Aorta (tissue), 5 donors: Measurements from ENCODE around the gene KCNAB2. TPM values are rescaled to one million over a fixed set of nuclear protein-coding genes. Genes with fewer than 3 reads are reported as not detected.
A peak's percentile ranks its signal among the peaks of the same experiment; 100 is the strongest.

Source experiments
- ATAC-seq: fragments of 200-7000 bp; cut with Tn5 transposase; one replicate; pipeline ENCODE4 v1.9.1; 2022; ENCODE audit warnings: moderate library complexity; ENCODE audit not compliant: low FRiP score
- DNase-seq, 2 donors: peaks; one replicate each; pipeline ENCODE4 v3.0.0-alpha.2; 2020
- H3K27ac ChIP-seq, 2 donors: one replicate each; pipeline ENCODE4 v1.5.1; 2013; ENCODE audit warnings: low read length in 2 of 2, mild to moderate bottlenecking in 2 of 2, moderate library complexity in 2 of 2, control low read depth in 1 of 2, inconsistent platforms in 1 of 2, low read depth in 1 of 2
- H3K27me3 ChIP-seq, 2 donors: one replicate each; pipeline ENCODE4 v1.6.1; 2013; ENCODE audit warnings: control low read depth in 1 of 2, low read length in 1 of 2, mild to moderate bottlenecking in 1 of 2, moderate library complexity in 1 of 2; ENCODE audit not compliant: insufficient read depth in 2 of 2, control insufficient read depth in 1 of 2
- H3K36me3 ChIP-seq, 2 donors: one replicate each; pipeline ENCODE4 v1.6.1; 2013; ENCODE audit warnings: control low read depth in 1 of 2, low read length in 1 of 2, mild to moderate bottlenecking in 1 of 2; ENCODE audit not compliant: insufficient read depth in 2 of 2, control insufficient read depth in 1 of 2
- H3K4me1 ChIP-seq, 2 donors: one replicate each; pipeline ENCODE4 v1.6.1; 2013; ENCODE audit warnings: low read length in 2 of 2, control low read depth in 1 of 2, mild to moderate bottlenecking in 1 of 2, moderate library complexity in 1 of 2; ENCODE audit not compliant: insufficient read depth in 2 of 2, control insufficient read depth in 1 of 2
- H3K4me3 ChIP-seq, 2 donors: one replicate each; pipeline ENCODE4 v1.5.1; 2013; ENCODE audit warnings: low read length in 2 of 2, control low read depth in 1 of 2, mild to moderate bottlenecking in 1 of 2
- H3K9me3 ChIP-seq: one replicate; pipeline ENCODE4 v1.6.1; 2013; ENCODE audit warnings: mild to moderate bottlenecking, low read length; ENCODE audit not compliant: control insufficient read depth
- WGBS, 2 donors: extraction: QIAGEN DNeasy Blood & Tissue Kit; methylation state at CpG; one replicate each; pipeline ENCODE4 v1.1.7; 2013; 5-methylcytosine and 5-hydroxymethylcytosine counted together
- intact Hi-C, 2 donors: fragments of 100-400 bp; cut with DNase I; formaldehyde crosslinking; loops; one replicate each; pipeline versions ENCODE4 v1.14.2 to v1.15.0; 2022
- polyA plus RNA-seq, 2 donors: library from polyadenylated mRNA; stranded (reverse); fragments of 200-250 nt; gene quantifications; one replicate each; pipeline ENCODE4 v1.2.3, GENCODE V29; 2013
- total RNA-seq, 2 donors: library from RNA; stranded (reverse); fragmentation: NEBNext Ultra II Directional; extraction: Animal tissue kit (Norgen Biotek cat#: 25700); gene quantifications; one replicate each; pipeline ENCODE4 v1.2.1, GENCODE V29; 2021
- donor health status: healthy with polysubstance abuse.
- donor health status: Bipolar disorder and iron deficiency.
- donor health status: DM: no; HTN: no; CAD: no.
- donor health status: DM: no; HTN: no; CAD: no.
- donor health status: DM: yes; HTN: yes; CAD: no.

KCNAB2 gene
- total and polyA plus RNA-seq, 4 donors = 5.5 to 36.2 (median 11.9) TPM

DNA sequence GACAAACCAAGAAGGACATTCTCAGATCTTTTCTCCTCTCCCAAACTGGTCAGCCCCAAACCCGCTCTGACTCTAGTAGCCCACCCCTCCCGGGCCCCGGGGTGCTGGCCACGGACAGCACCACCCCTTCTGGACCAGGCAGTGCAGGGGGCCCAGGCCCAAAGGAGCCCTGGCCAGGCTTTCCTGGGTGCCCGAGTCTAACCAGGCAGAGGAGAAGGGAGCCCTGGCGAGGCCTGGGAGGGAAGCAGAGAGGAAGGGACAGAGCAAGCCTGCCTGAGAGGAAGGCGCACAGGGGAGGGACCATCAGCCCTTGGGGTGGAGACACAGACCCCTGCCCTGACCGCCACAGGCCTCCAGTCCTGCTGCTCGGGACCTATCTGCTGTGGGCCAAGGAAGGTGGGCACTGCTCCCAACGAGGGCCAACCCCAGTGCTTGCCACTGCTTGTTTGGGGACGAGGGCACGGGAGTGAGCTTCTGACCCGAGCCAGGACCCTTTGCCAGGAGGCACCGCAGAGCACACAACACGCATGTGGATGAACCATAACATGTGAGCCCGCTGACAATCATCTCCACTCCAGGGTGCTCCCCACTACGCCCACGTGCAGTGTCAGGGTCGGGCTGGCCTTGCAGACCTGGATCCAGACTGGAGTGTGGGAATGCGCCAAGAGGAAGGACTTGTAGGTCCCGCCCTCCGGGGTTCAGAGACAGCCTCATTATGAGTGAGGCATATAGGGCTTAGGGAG is 57.6 kb downstream of the KCNAB2 start:
- no peaks in the 10 kb centered on the region for H3K4me1 ChIP-seq
- H3K4me3 ChIP-seq = no peak overlapping the region
- intact Hi-C loops = no loop called here
- DNase-seq (peak; percentile 35 to 69), ATAC-seq (no peak)
- no peaks in the 10 kb centered on the region for H3K36me3 ChIP-seq
- no peaks in the 10 kb centered on the region for H3K27me3 ChIP-seq
- no peaks in the 10 kb centered on the region for H3K9me3 ChIP-seq
- 77 to 79% methylated on average over 20 to 22 of the region's 22 CpGs for WGBS, 2 donors
- no peak overlapping the region for H3K27ac ChIP-seq

DNA sequence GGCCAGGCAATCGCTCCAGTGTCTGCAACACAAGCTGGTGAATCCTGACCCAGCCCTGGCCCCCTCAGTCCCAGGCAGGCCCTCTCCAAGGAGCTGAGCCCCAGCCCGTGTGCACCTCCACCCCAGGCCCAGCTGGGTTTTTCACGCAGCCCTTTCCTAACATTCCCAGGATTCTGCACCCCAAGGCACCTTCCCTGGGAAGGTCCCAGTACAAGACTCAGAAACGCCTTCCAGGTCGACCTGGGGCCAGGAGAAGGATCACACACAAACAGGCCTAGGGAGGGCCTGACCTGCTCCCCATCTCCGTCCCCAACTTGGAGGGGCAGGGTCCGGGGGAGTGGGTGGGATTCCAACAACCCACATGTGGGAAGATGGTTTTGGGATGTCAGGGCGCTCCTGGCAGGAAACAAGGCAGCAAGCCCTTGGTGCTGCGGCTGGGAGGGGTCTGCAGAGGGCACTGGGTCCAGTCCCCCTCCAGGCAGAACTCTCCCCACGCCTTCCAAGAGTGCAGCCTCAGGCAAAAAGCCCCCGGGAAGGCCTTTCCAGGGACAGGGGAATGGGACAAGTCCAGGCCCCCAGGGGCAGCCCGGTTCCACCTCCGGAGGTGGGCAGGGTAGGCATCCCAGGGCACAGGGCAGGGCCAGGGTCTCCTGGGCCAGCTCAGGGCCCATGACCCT is 58.3 kb downstream of the KCNAB2 start:
- H3K9me3 ChIP-seq = no peaks in the 10 kb centered on the region
- 76 to 77% methylated on average over 13 of the region's 13 CpGs for WGBS, 2 donors
- H3K4me3 ChIP-seq = no peak overlapping the region
- ATAC-seq (no peak), DNase-seq (peak; percentile 35 to 60)
- H3K27ac ChIP-seq = no peak overlapping the region
- intact Hi-C loops = no loop called here
- no peaks in the 10 kb centered on the region for H3K27me3 ChIP-seq
- no peaks in the 10 kb centered on the region for H3K4me1 ChIP-seq
- no peaks in the 10 kb centered on the region for H3K36me3 ChIP-seq

DNA sequence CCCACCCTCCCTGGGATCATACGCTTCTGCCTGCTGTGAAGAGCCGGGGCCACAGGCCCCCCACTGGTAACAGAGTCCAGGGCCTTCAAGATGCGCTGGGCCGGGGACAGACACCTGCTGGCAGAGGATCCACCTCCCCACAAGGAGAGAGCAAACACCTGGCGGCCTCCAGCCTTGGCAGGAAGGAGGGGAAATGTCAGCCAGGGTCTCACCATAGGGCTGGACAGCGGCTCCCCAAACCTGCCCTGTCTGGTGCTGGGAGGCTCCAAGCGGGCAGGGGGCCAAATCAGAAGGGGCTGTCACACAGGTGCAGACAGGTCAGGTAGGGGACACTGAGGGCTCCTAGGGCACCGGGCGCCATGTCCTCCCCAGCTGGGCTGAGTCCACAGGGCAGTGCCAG is 58.9 kb downstream of the KCNAB2 start:
- no peak for ATAC-seq
- H3K9me3 ChIP-seq = no peaks in the 10 kb centered on the region
- no peaks in the 10 kb centered on the region for H3K4me1 ChIP-seq
- WGBS, 2 donors = 84 to 85% methylated on average over 9 of the region's 9 CpGs
- H3K4me3 ChIP-seq = no peak overlapping the region
- H3K27ac ChIP-seq = no peak overlapping the region
- intact Hi-C loops = no loop called here
- no peaks in the 10 kb centered on the region for H3K36me3 ChIP-seq
- no peaks in the 10 kb centered on the region for H3K27me3 ChIP-seq
- peak; percentile 40 to 68 for DNase-seq

DNA sequence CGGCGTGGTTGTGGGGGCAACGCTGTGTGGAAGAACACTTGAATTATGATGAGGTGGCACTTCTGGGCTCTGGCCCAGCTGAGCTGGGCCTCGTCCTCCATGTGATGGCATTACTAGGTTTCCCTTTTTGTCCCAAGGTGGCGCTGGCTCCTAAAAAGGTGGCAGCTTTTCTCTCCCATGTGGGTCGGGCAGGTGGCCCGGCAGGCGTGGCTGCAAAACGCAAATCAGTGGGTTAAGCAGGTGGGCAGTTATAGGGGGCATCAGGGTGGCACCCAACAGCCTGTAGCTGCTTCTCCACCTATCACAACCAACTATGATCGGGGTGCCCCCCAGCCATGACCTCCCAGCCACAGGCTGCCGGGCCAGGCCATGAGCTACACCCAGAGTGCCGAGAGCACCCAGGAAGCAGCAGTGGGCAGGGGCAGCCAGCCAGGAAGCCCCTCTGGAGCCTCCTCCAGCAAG is 59.6 kb downstream of the KCNAB2 start:
- no peaks in the 10 kb centered on the region for H3K27me3 ChIP-seq
- WGBS, 2 donors = 79 to 85% methylated on average over 12 of the region's 12 CpGs
- H3K4me3 ChIP-seq = no peak overlapping the region
- peak; percentile 35 to 62 for DNase-seq
- intact Hi-C loops = no loop called here
- no peak overlapping the region for H3K27ac ChIP-seq
- no peaks in the 10 kb centered on the region for H3K36me3 ChIP-seq
- H3K4me1 ChIP-seq = no peaks in the 10 kb centered on the region
- no peaks in the 10 kb centered on the region for H3K9me3 ChIP-seq
- ATAC-seq = no peak

DNA sequence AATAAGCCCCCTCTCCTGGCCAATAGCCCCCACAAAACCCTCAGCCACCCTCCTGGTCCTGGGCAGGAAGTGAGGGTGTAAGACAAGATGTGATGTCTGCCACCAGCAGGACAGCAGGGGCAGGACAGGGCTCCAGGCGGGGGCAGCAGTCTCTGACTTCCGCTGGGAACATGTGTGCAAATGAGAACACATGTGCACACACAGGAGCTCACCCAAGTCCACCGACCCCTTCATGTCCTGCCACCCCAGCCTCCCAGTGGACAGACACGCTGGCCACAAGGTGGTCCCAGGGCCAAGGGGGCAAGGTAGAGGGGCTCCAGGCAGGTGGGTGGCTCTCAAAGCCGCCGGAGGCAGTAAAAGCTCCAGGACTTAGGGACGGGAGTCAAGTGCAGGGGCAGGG is 60.1 kb downstream of the KCNAB2 start:
- WGBS, 2 donors = 79% methylated on average over 7 of the region's 7 CpGs
- DNase-seq = peak; percentile 40 to 69
- Histone ChIP-seq H3K27ac (no peak overlapping the region), H3K27me3 (no peaks in the 10 kb centered on the region), H3K36me3 (no peaks in the 10 kb centered on the region), H3K4me3 (no peak overlapping the region), H3K9me3 (no peaks in the 10 kb centered on the region), H3K4me1 (no peaks in the 10 kb centered on the region)
- no peak for ATAC-seq
- intact Hi-C loops = no loop called here

DNA sequence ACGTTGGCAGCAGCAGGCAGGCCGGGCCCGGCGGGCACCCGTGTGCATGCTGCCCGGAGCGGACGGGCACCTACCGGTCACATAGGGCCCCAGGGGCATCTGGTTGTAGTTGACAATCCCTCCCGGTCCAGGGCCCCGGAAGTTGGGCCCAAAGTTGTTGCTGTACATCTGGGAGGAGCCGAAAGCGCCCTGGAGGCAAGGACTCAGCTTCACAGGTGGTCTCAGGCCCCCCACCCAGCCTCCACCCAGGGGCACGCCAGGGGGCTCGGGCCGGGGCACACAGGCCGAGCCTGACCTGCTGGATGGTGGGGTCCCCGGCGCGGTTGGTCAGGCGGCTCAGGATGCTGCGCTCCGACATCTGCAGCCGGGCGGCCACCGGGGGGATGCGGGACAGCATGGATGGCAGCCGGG is 60.6 kb downstream of the KCNAB2 start:
- intact Hi-C loops = no loop called here
- no peak for ATAC-seq
- DNase-seq = peak; percentile 35 to 69
- H3K4me3 ChIP-seq = no peak overlapping the region
- H3K9me3 ChIP-seq = no peaks in the 10 kb centered on the region
- WGBS, 2 donors = 90 to 91% methylated on average over 28 of the region's 28 CpGs
- H3K27me3 ChIP-seq = no peaks in the 10 kb centered on the region
- no peak overlapping the region for H3K27ac ChIP-seq
- H3K36me3 ChIP-seq = no peaks in the 10 kb centered on the region
- H3K4me1 ChIP-seq = no peaks in the 10 kb centered on the region

DNA sequence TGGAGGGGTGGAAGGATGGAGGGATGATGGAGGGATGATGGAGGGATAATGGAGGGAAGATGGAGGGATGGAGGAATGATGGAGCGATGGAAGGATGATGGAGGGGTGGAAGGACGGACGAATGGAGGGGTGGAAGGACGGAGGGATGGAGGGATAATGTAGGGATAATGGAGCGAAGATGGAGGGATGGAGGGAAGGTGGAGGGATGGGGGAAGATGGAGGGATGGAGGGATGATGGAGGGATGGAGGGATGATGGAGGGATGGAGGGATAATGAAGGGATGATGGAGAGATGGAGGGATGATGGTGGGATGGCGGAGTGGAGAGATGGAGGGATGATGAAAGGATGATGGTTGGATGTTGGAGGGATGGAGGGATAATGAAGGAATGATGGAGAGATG is 61.3 kb downstream of the KCNAB2 start:
- no peak overlapping the region for H3K27ac ChIP-seq
- H3K36me3 ChIP-seq = no peaks in the 10 kb centered on the region
- 91 to 96% methylated on average over 6 of the region's 6 CpGs for WGBS, 2 donors
- peak in 1 of 2 donors; percentile 2 for DNase-seq
- H3K4me1 ChIP-seq = no peaks in the 10 kb centered on the region
- H3K4me3 ChIP-seq = no peak overlapping the region
- no peak for ATAC-seq
- H3K9me3 ChIP-seq = no peaks in the 10 kb centered on the region
- no peaks in the 10 kb centered on the region for H3K27me3 ChIP-seq
- intact Hi-C loops = no loop called here

DNA sequence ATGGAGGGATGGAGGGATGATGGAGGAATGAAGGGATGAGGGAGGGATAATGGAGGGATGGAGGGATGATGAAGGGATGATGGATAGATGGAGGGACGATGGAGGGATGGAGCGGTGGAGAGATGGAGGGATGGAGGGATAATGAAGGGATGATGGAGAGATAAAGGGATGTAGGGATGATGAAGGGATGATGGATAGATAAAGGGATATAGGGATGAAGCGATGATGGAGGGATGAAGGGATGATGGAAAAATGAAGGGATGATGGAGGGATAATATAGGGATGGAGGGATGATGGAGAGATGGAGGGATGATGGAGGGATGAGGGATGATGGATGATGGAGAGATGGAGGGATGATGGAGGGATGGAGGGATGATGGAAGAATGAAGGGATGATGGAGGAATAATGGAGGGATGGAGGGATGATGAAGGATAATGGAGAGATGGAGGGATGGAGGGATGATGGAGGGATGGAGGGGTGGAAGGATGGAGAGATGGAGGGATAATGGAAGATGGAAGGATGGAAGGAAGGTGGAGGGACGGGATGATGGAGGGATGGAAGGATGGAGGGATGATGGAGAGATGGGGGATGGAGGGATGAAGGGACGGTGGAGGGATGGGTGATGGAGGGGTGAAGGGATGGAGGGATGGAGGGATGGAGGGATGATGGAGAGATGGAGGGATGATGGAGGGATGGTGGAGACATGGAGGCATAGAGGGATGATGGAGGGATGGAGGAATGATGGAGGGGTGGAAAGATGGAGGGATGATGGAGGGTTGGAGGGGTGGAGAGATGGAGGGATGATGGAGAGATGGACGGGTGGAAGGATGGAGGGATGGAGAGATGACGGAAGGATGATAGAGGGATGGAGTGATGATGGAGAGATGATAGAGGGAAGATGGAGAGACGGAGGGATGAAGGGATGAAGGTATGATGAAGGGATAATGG is 62.0 kb downstream of the KCNAB2 start:
- WGBS, 2 donors = 91% methylated on average over 8 of the region's 8 CpGs
- intact Hi-C loops = no loop called here
- no peaks in the 10 kb centered on the region for H3K36me3 ChIP-seq

More for the DNA sequence above, 62.0 kb downstream of the KCNAB2 start:
- no peaks in the 10 kb centered on the region for H3K4me1 ChIP-seq
- no peaks in the 10 kb centered on the region for H3K27me3 ChIP-seq
- no peaks in the 10 kb centered on the region for H3K9me3 ChIP-seq
- DNase-seq = peak in 1 of 2 donors; percentile 3
- ATAC-seq = no peak
- H3K4me3 ChIP-seq = no peak overlapping the region
- H3K27ac ChIP-seq = no peak overlapping the region
